Chondrocyte (in vitro differentiated cells): Measurements from ENCODE around the gene RNF39. TPM values are rescaled to one million over a fixed set of nuclear protein-coding genes. Genes with fewer than 3 reads are reported as not detected.
"Not testable (repeated sequence)": the region's sequence is repeated elsewhere in the genome, so short reads cannot be mapped to it uniquely, and the experiment has no call there.

Experiments
- DNase-seq: peaks from one replicate; pipeline ENCODE4 v3.0.0; 2021; ENCODE audit warnings: mixed read lengths, low spot score
- H3K27ac Mint-ChIP-seq: one replicate; pipeline ENCODE4 v1.8.0; 2021; ENCODE audit warnings: mild to moderate bottlenecking, moderate library complexity, mixed read lengths; ENCODE audit not compliant: unreplicated experiment
- H3K27me3 Mint-ChIP-seq: 2 replicates; pipeline ENCODE4 v1.8.0; 2021; ENCODE audit warnings: low read depth, mixed read lengths
- H3K36me3 Mint-ChIP-seq: 2 replicates; pipeline ENCODE4 v1.8.0; 2021; ENCODE audit warnings: low read depth, mixed read lengths
- H3K4me1 Mint-ChIP-seq: 2 replicates; pipeline ENCODE4 v1.8.0; 2021; ENCODE audit warnings: low read depth, mild to moderate bottlenecking, mixed read lengths
- H3K4me3 Mint-ChIP-seq: one replicate; pipeline ENCODE4 v1.8.0; 2021; ENCODE audit warnings: mild to moderate bottlenecking, moderate library complexity, mixed read lengths; ENCODE audit not compliant: unreplicated experiment
- H3K9me3 Mint-ChIP-seq: 2 replicates; pipeline ENCODE4 v1.8.0; 2021; ENCODE audit warnings: low read depth, mixed read lengths
- CTCF ChIP-seq: fragments of 200-600 bp; sonication (generic); IDR thresholded peaks from 2 replicates; pipeline ENCODE4 v1.5.0; 2021; ENCODE audit warnings: antibody characterized with exemption, mild to moderate bottlenecking, moderate library complexity
- total RNA-seq: library from RNA; stranded (reverse); gene quantifications from 3 replicates; pipeline ENCODE4 v1.2.1, GENCODE V29; 2021

Gene RNF39
- total RNA-seq, 1 donor from 2014 or later: not detected

DNA sequence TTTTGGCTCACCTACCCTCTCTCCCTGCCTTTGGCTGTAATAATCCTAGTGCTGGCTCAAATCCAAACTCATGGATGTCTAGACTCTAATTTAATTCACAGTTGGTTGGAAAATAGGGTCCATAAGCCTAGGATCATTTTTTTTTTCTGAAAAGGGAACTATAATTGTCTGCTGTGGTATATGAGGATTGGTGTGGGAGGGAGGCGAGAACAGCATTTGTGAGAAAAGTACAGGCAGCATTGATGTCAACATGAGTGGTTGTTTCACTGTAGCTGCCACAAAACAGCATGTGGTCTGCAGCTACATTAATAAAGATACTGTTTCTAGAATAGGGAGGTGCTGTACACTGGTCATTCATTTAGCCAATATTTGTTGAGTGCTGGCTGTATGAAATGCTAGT lies 33.1 kb downstream of the RNF39 start:
- no peak overlapping the region for H3K27ac Mint-ChIP-seq

DNA sequence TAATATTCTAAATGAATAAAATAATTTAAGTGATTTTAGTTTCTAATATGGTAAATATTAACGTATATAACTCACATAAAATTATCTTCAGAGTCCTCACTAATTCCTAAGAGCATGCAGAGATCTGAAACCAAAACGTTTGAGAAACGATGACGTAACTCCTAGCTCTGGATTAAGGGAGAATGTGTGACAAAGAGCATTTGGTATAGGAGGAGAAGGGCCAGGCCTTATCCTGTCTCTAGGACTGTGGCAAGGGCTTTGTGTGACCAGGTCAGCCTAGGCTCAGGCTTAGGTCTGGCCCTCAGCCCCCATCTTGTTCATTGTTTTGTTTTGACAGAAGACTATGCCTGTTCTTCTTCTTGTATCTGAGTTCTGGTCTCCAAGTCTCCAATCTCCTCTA lies 33.7 kb downstream of the RNF39 start:
- H3K4me3 Mint-ChIP-seq: no peak overlapping the region
- no peaks in the 10 kb centered on the region for H3K27me3 Mint-ChIP-seq
- H3K4me1 Mint-ChIP-seq: peaks cover 23% of the 10 kb centered on the region
- no peaks in the 10 kb centered on the region for H3K9me3 Mint-ChIP-seq
- H3K36me3 Mint-ChIP-seq: no peaks in the 10 kb centered on the region
- H3K27ac Mint-ChIP-seq: no peak overlapping the region
- TF ChIP-seq CTCF: no peak
- DNase-seq: no peak

More for the DNA sequence above, 33.1 kb downstream of the RNF39 start:
- no peak for TF ChIP-seq CTCF
- DNase-seq: no peak
- H3K4me1 Mint-ChIP-seq: peaks cover 23% of the 10 kb centered on the region
- H3K36me3 Mint-ChIP-seq: no peaks in the 10 kb centered on the region
- no peaks in the 10 kb centered on the region for H3K9me3 Mint-ChIP-seq
- no peaks in the 10 kb centered on the region for H3K27me3 Mint-ChIP-seq
- no peak overlapping the region for H3K4me3 Mint-ChIP-seq

DNA sequence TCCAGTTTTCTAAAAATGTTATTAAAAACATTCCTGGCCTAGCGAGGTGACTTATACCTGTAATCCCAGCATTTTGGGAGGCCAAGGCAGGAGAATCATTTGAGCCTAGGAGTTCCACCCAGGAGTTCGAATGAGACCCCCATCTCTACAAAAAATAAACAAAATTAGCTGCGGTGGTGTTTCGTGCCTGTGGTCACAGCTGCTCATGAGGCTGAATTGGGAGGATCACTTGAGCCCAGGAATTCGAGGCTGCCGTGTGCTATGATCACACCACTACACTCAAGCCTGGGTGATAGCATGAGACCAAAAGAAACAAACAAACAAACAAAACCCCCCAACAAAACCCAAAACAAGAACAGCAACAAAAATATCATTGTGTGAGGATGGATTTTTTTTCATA lies 34.3 kb downstream of the RNF39 start:
- H3K4me3 Mint-ChIP-seq: no peak overlapping the region
- no peaks in the 10 kb centered on the region for H3K9me3 Mint-ChIP-seq
- no peak overlapping the region for H3K27ac Mint-ChIP-seq
- DNase-seq: no peak
- no peaks in the 10 kb centered on the region for H3K27me3 Mint-ChIP-seq
- TF ChIP-seq CTCF: no peak
- no peaks in the 10 kb centered on the region for H3K36me3 Mint-ChIP-seq
- peaks cover 23% of the 10 kb centered on the region for H3K4me1 Mint-ChIP-seq

DNA sequence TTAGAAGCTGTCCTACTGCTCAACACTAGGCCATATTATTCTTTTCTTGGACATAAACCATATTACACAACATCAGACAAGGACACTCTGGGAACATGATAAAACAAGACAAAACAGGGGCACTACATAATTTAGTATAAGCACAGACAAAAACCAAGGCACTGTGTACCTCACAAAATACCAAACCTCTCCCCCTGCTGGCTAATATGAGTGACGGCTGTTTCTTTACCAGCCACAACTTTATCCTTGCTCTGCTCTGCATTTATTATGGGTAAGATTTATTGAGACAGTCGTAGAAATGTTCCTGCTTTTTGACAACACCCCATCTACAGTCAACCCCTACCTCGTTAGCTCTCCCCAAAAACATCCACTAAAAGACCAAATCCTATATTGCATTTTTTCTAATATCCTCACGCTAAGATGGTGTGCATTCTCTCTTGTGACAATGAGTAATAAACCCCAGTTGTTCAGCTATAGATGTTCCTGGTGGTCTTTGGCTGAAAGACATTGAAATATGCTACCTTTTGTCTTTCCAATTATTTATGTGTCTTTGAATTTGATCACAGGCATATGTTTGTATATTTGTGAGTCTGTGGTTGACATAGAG lies 38.3 kb downstream of the RNF39 start:
- H3K27ac Mint-ChIP-seq: no peak overlapping the region
- H3K4me1 Mint-ChIP-seq: no peaks in the 10 kb centered on the region
- no peak overlapping the region for H3K4me3 Mint-ChIP-seq
- no peaks in the 10 kb centered on the region for H3K27me3 Mint-ChIP-seq
- H3K9me3 Mint-ChIP-seq: no peaks in the 10 kb centered on the region
- TF ChIP-seq CTCF: peak; percentile 79
- H3K36me3 Mint-ChIP-seq: peaks cover 4% of the 10 kb centered on the region
- no peak for DNase-seq

DNA sequence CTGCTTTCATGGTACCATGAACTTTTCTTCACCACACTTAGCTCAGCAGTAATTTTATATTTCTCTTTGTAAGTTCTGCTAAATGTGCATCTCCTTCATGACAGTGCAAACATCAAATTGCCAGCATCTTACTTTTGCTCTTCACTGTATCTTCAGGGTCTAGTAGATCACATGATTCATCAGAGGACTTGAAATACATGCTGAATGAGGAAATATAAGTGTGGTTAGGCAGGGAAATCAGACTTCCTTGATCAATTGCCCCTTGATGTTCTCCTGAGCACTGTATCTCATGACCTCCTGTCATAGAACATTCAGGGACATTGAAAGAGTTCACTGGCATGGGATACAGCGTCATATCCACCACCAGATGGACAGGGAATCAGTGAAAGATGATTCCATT lies 39.8 kb downstream of the RNF39 start:
- Mint-ChIP-seq H3K36me3 (peaks cover 4% of the 10 kb centered on the region), H3K4me1 (no peaks in the 10 kb centered on the region), H3K27ac (no peak overlapping the region), H3K27me3 (no peaks in the 10 kb centered on the region), H3K9me3 (no peaks in the 10 kb centered on the region), H3K4me3 (no peak overlapping the region)
- no peak for TF ChIP-seq CTCF
- no peak for DNase-seq

GRCh38 chr6:30033440-30033839 lies 42.1 kb downstream of the RNF39 start:
- not testable (repeated sequence) for H3K9me3 Mint-ChIP-seq, H3K36me3 Mint-ChIP-seq, H3K27ac Mint-ChIP-seq, H3K27me3 Mint-ChIP-seq, H3K4me3 Mint-ChIP-seq, H3K4me1 Mint-ChIP-seq, DNase-seq
